Measurements from ENCODE around the gene STPG2. TPM values are rescaled to one million over a fixed set of nuclear protein-coding genes. Genes with fewer than 3 reads are reported as not detected.
"Not testable (repeated sequence)": the region's sequence is repeated elsewhere in the genome, so short reads cannot be mapped to it uniquely, and the experiment has no call there.

Gene STPG2
- total and polyA plus RNA-seq, 2 donors (not counting 1 experiment from before 2014, with no cell fraction given), result 0.13 to 0.49 TPM

GRCh38 chr4:97643179-97643578, 500.1 kb downstream of the STPG2 start:
- H3K27me3 ChIP-seq (replicated peaks in 1 of 4; ENCODE audit: control extremely low read depth in 1 of 4, control insufficient read depth in 3 of 4, insufficient read depth in 4 of 4, low read length in 3 of 4), result no peaks in the 10 kb centered on the region
- no peak overlapping the region for H3K27ac Mint-ChIP-seq
- ATAC-seq (ENCODE audit: low read depth) (no peak), DNase-seq (no peak)
- ChIA-PET CTCF (no interaction called here), POLR2A (no interaction called here)
- no peaks in the 10 kb centered on the region for H4K20me1 ChIP-seq (ENCODE audit: control insufficient read depth, insufficient read depth, low read length, poor library complexity, severe bottlenecking)
- no peaks in the 10 kb centered on the region for H3K79me2 ChIP-seq (ENCODE audit: control insufficient read depth, insufficient read depth, low read length)
- no peaks in the 10 kb centered on the region for H3K9me3 Mint-ChIP-seq (ENCODE audit: insufficient read depth)
- no peaks in the 10 kb centered on the region for H3K36me3 ChIP-seq (replicated peaks in 1 of 2; ENCODE audit: control extremely low read depth in 1 of 2, control insufficient read depth in 1 of 2, extremely low read depth in 1 of 2, insufficient read depth in 2 of 2, low read length in 1 of 2)
- H3K27me3 Mint-ChIP-seq, result no peaks in the 10 kb centered on the region
- H3K9ac ChIP-seq (ENCODE audit: low read length), result no peak overlapping the region
- no peaks in the 10 kb centered on the region for H3K9me3 ChIP-seq (ENCODE audit: control extremely low read depth in 1 of 3, control insufficient read depth in 2 of 3, insufficient read depth in 1 of 3, low read length in 2 of 3)
- intact Hi-C loops (cut with micrococcal nuclease), result no loop called here
- no peak overlapping the region for H3K4me3 Mint-ChIP-seq
- TF ChIP-seq CTCF (IDR thresholded peaks at IDR 0.05) (no peak), EZH2 (IDR thresholded peaks at IDR 0.05; ENCODE audit: borderline replicate concordance, insufficient read depth, low read depth, low read length, poor library complexity, severe bottlenecking) (no peak)
- no peak overlapping the region for H3K4me3 ChIP-seq (ENCODE audit: control extremely low read depth in 1 of 5, extremely low read depth in 1 of 5, insufficient read depth in 1 of 5, low read depth in 2 of 5, low read length in 4 of 5)
- H3K4me1 ChIP-seq (ENCODE audit: control insufficient read depth in 2 of 2, insufficient read depth in 2 of 2, low read length in 2 of 2), result no peaks in the 10 kb centered on the region
- no peak overlapping the region for H3K4me2 ChIP-seq (replicated peaks; ENCODE audit: low read depth, low read length, poor library complexity, severe bottlenecking)
- H3K27ac ChIP-seq (ENCODE audit: low read length in 2 of 2), result no peak overlapping the region
- no peaks in the 10 kb centered on the region for H3K4me1 Mint-ChIP-seq
- H2AFZ ChIP-seq (ENCODE audit: insufficient read depth, low read depth, low read length, poor library complexity, severe bottlenecking), result no peak overlapping the region

- no peaks in the 10 kb centered on the region for H3K27me3 ChIP-seq (replicated peaks in 1 of 4; ENCODE audit: control extremely low read depth in 1 of 4, control insufficient read depth in 3 of 4, insufficient read depth in 4 of 4, low read length in 3 of 4)
- H4K20me1 ChIP-seq (ENCODE audit: control insufficient read depth, insufficient read depth, low read length, poor library complexity, severe bottlenecking), result no peaks in the 10 kb centered on the region
- H3K27ac ChIP-seq (ENCODE audit: low read length in 2 of 2), result no peak overlapping the region
- no peak overlapping the region for H2AFZ ChIP-seq (ENCODE audit: insufficient read depth, low read depth, low read length, poor library complexity, severe bottlenecking)
- Mint-ChIP-seq H3K9me3 (ENCODE audit: insufficient read depth) (no peaks in the 10 kb centered on the region), H3K4me1 (no peaks in the 10 kb centered on the region), H3K27me3 (no peaks in the 10 kb centered on the region), H3K27ac (no peak overlapping the region), H3K4me3 (no peak overlapping the region)
- no peaks in the 10 kb centered on the region for H3K4me1 ChIP-seq (ENCODE audit: control insufficient read depth in 2 of 2, insufficient read depth in 2 of 2, low read length in 2 of 2)
- H3K4me3 ChIP-seq (ENCODE audit: control extremely low read depth in 1 of 5, extremely low read depth in 1 of 5, insufficient read depth in 1 of 5, low read depth in 2 of 5, low read length in 4 of 5), result no peak overlapping the region
- H3K9ac ChIP-seq (ENCODE audit: low read length), result no peak overlapping the region
- no peaks in the 10 kb centered on the region for H3K36me3 ChIP-seq (replicated peaks in 1 of 2; ENCODE audit: control extremely low read depth in 1 of 2, control insufficient read depth in 1 of 2, extremely low read depth in 1 of 2, insufficient read depth in 2 of 2, low read length in 1 of 2)
- no peak for TF ChIP-seq EZH2 (IDR thresholded peaks at IDR 0.05; ENCODE audit: borderline replicate concordance, insufficient read depth, low read depth, low read length, poor library complexity, severe bottlenecking)
- TF ChIP-seq CTCF (IDR thresholded peaks at IDR 0.05), result no peak
- DNase-seq, result no peak
- intact Hi-C loops (cut with micrococcal nuclease), result no loop called here
- no peaks in the 10 kb centered on the region for H3K79me2 ChIP-seq (ENCODE audit: control insufficient read depth, insufficient read depth, low read length)
- ChIA-PET CTCF (no interaction called here), POLR2A (no interaction called here)
- ATAC-seq (ENCODE audit: low read depth), result no peak
- no peaks in the 10 kb centered on the region for H3K9me3 ChIP-seq (ENCODE audit: control extremely low read depth in 1 of 3, control insufficient read depth in 2 of 3, insufficient read depth in 1 of 3, low read length in 2 of 3)
- H3K4me2 ChIP-seq (replicated peaks; ENCODE audit: low read depth, low read length, poor library complexity, severe bottlenecking), result no peak overlapping the region
- WGBS (ENCODE audit: insufficient coverage), result no CpG with 5 or more reads among the region's 1 CpG
Observed at GRCh38 chr4:97639961-97640360, 503.3 kb downstream of the STPG2 start.

- H3K4me1 Mint-ChIP-seq; H3K9me3 ChIP-seq (ENCODE audit: control extremely low read depth in 1 of 3, control insufficient read depth in 2 of 3, insufficient read depth in 1 of 3, low read length in 2 of 3); H3K27ac Mint-ChIP-seq; H3K4me3 Mint-ChIP-seq; ATAC-seq (ENCODE audit: low read depth); H3K4me1 ChIP-seq (ENCODE audit: control insufficient read depth in 2 of 2, insufficient read depth in 2 of 2, low read length in 2 of 2); H2AFZ ChIP-seq (ENCODE audit: insufficient read depth, low read depth, low read length, poor library complexity, severe bottlenecking); H3K4me3 ChIP-seq (ENCODE audit: control extremely low read depth in 1 of 5, extremely low read depth in 1 of 5, insufficient read depth in 1 of 5, low read depth in 2 of 5, low read length in 4 of 5); H3K27me3 Mint-ChIP-seq; H3K36me3 ChIP-seq (replicated peaks in 1 of 2; ENCODE audit: control extremely low read depth in 1 of 2, control insufficient read depth in 1 of 2, extremely low read depth in 1 of 2, insufficient read depth in 2 of 2, low read length in 1 of 2); H3K4me2 ChIP-seq (replicated peaks; ENCODE audit: low read depth, low read length, poor library complexity, severe bottlenecking); intact Hi-C loops (cut with micrococcal nuclease); H3K27ac ChIP-seq (ENCODE audit: low read length in 2 of 2); H4K20me1 ChIP-seq (ENCODE audit: control insufficient read depth, insufficient read depth, low read length, poor library complexity, severe bottlenecking); H3K79me2 ChIP-seq (ENCODE audit: control insufficient read depth, insufficient read depth, low read length); H3K27me3 ChIP-seq (replicated peaks in 1 of 4; ENCODE audit: control extremely low read depth in 1 of 4, control insufficient read depth in 3 of 4, insufficient read depth in 4 of 4, low read length in 3 of 4); CTCF ChIA-PET; POLR2A ChIA-PET; DNase-seq; H3K9ac ChIP-seq (ENCODE audit: low read length); H3K9me3 Mint-ChIP-seq (ENCODE audit: insufficient read depth): not testable (repeated sequence)
- 86% methylated on average over 7 of the region's 8 CpGs for WGBS (ENCODE audit: insufficient coverage)
Observed at GRCh38 chr4:97633831-97634230, 509.4 kb downstream of the STPG2 start.

All from B cell (primary cell).